Ectodermal cell (in vitro differentiated cells): ENCODE results near the gene BATF3.
"Not testable (repeated sequence)": the region's sequence is repeated elsewhere in the genome, so short reads cannot be mapped to it uniquely, and the experiment has no call there.

Source experiments
- H3K27ac ChIP-seq: 2 replicates; pipeline ENCODE4 v1.7.0; 2013; ENCODE audit warnings: mild to moderate bottlenecking, low read depth, low read length; ENCODE audit not compliant: insufficient read depth, poor library complexity, severe bottlenecking
- H3K27me3 ChIP-seq: 2 replicates; pipeline ENCODE4 v1.7.0; 2013; ENCODE audit warnings: mild to moderate bottlenecking, low read length; ENCODE audit not compliant: insufficient read depth, control insufficient read depth, poor library complexity, severe bottlenecking
- H3K36me3 ChIP-seq: one replicate; pipeline ENCODE4 v1.7.0; 2013; ENCODE audit warnings: low read length; ENCODE audit not compliant: control insufficient read depth, insufficient read depth
- H3K4me1 ChIP-seq: one replicate; pipeline ENCODE4 v1.7.0; 2013; ENCODE audit warnings: low read length; ENCODE audit not compliant: control insufficient read depth, insufficient read depth
- H3K4me3 ChIP-seq: 2 replicates; pipeline ENCODE4 v1.7.0; 2013; ENCODE audit warnings: low read depth, low read length, control low read depth; ENCODE audit not compliant: insufficient read depth
- H3K9me3 ChIP-seq: 2 replicates; pipeline ENCODE4 v1.7.0; 2013; ENCODE audit warnings: mild to moderate bottlenecking, low read length, moderate library complexity; ENCODE audit not compliant: control insufficient read depth
- WGBS, 2 experiments: methylation state at CpG; one replicate each; pipeline ENCODE4 v1.1.7; 2013; ENCODE audit warnings: missing lambda C conversion rate in 2 of 2; 5-methylcytosine and 5-hydroxymethylcytosine counted together

BATF3 gene

GRCh38 chr1:212724679-212725078, 25.0 kb upstream of the BATF3 start:
- WGBS, 2 experiments: 96 to 97% methylated on average over 27 to 34 of the region's 34 CpGs
- not testable (repeated sequence) for H3K36me3 ChIP-seq, H3K27ac ChIP-seq, H3K27me3 ChIP-seq, H3K4me3 ChIP-seq, H3K9me3 ChIP-seq, H3K4me1 ChIP-seq

- no peak overlapping the region for H3K27ac ChIP-seq
- no peaks in the 10 kb centered on the region for H3K27me3 ChIP-seq
- no peaks in the 10 kb centered on the region for H3K4me1 ChIP-seq
- H3K9me3 ChIP-seq: no peaks in the 10 kb centered on the region
- no peak overlapping the region for H3K4me3 ChIP-seq
- WGBS, 2 experiments: 88 to 90% methylated on average over 2 to 3 of the region's 3 CpGs
- H3K36me3 ChIP-seq: no peaks in the 10 kb centered on the region
Observed at GRCh38 chr1:212722270-212722957, 22.8 kb upstream of the BATF3 start.

GRCh38 chr1:212721388-212722247, 22.0 kb upstream of the BATF3 start:
- no peaks in the 10 kb centered on the region for H3K9me3 ChIP-seq
- WGBS, 2 experiments: 91 to 93% methylated on average over 9 of the region's 9 CpGs
- H3K27me3 ChIP-seq: no peaks in the 10 kb centered on the region
- no peak overlapping the region for H3K27ac ChIP-seq
- H3K36me3 ChIP-seq: no peaks in the 10 kb centered on the region
- H3K4me1 ChIP-seq: no peaks in the 10 kb centered on the region
- no peak overlapping the region for H3K4me3 ChIP-seq

- no peak overlapping the region for H3K4me3 ChIP-seq
- WGBS, 2 experiments: 83 to 93% methylated on average over 1 to 2 of the region's 2 CpGs
- H3K27ac ChIP-seq: no peak overlapping the region
- no peaks in the 10 kb centered on the region for H3K9me3 ChIP-seq
- H3K27me3 ChIP-seq: no peaks in the 10 kb centered on the region
- no peaks in the 10 kb centered on the region for H3K36me3 ChIP-seq
- no peaks in the 10 kb centered on the region for H3K4me1 ChIP-seq
Observed at GRCh38 chr1:212719633-212720032, 20.0 kb upstream of the BATF3 start.

GRCh38 chr1:212718499-212718898, 18.9 kb upstream of the BATF3 start:
- Histone ChIP-seq H3K4me1 (no peaks in the 10 kb centered on the region), H3K36me3 (no peaks in the 10 kb centered on the region), H3K9me3 (no peaks in the 10 kb centered on the region), H3K27ac (no peak overlapping the region), H3K4me3 (no peak overlapping the region), H3K27me3 (no peaks in the 10 kb centered on the region)
- 57 to 62% methylated on average over 4 of the region's 4 CpGs for WGBS, 2 experiments

GRCh38 chr1:212716161-212716560, 16.5 kb upstream of the BATF3 start:
- Histone ChIP-seq H3K36me3 (no peaks in the 10 kb centered on the region), H3K4me1 (peaks cover 6% of the 10 kb centered on the region), H3K27me3 (no peaks in the 10 kb centered on the region), H3K9me3 (no peaks in the 10 kb centered on the region), H3K4me3 (no peak overlapping the region), H3K27ac (no peak overlapping the region)
- WGBS, 2 experiments: no CpG with 5 or more reads among the region's 1 CpG

GRCh38 chr1:212713465-212714136, 14.0 kb upstream of the BATF3 start:
- Histone ChIP-seq H3K4me3 (no peak overlapping the region), H3K36me3 (no peaks in the 10 kb centered on the region), H3K27me3 (no peaks in the 10 kb centered on the region), H3K9me3 (no peaks in the 10 kb centered on the region), H3K4me1 (peaks cover 6% of the 10 kb centered on the region), H3K27ac (no peak overlapping the region)
- 95 to 98% methylated on average over 5 of the region's 5 CpGs for WGBS, 2 experiments

GRCh38 chr1:212712451-212713303, 13.0 kb upstream of the BATF3 start:
- Histone ChIP-seq H3K27ac (peak overlapping the region; percentile 2), H3K9me3 (no peaks in the 10 kb centered on the region), H3K4me3 (no peak overlapping the region), H3K4me1 (peaks cover 6% of the 10 kb centered on the region), H3K36me3 (no peaks in the 10 kb centered on the region), H3K27me3 (no peaks in the 10 kb centered on the region)
- 47 to 52% methylated on average over 3 to 4 of the region's 4 CpGs for WGBS, 2 experiments

- not testable (repeated sequence) for H3K36me3 ChIP-seq, H3K27me3 ChIP-seq, H3K27ac ChIP-seq, H3K9me3 ChIP-seq, H3K4me1 ChIP-seq, H3K4me3 ChIP-seq
- 90 to 96% methylated on average over 8 of the region's 8 CpGs for WGBS, 2 experiments
Observed at GRCh38 chr1:212711974-212712373, 12.3 kb upstream of the BATF3 start.
